NCI-H1436 treated with DMSO at 0.1 percent for 48 hours (cell line): Measurements from ENCODE around the gene ETS1.

ENCODE experiments used
- DNase-seq: peaks from one replicate; lab custom pipeline; 2025; lab: John Stamatoyannopoulos, UW

Gene ETS1

GRCh38 chr11:128518493-128519207 lies 68.7 kb downstream of the ETS1 start:
- no peak for DNase-seq

DNA sequence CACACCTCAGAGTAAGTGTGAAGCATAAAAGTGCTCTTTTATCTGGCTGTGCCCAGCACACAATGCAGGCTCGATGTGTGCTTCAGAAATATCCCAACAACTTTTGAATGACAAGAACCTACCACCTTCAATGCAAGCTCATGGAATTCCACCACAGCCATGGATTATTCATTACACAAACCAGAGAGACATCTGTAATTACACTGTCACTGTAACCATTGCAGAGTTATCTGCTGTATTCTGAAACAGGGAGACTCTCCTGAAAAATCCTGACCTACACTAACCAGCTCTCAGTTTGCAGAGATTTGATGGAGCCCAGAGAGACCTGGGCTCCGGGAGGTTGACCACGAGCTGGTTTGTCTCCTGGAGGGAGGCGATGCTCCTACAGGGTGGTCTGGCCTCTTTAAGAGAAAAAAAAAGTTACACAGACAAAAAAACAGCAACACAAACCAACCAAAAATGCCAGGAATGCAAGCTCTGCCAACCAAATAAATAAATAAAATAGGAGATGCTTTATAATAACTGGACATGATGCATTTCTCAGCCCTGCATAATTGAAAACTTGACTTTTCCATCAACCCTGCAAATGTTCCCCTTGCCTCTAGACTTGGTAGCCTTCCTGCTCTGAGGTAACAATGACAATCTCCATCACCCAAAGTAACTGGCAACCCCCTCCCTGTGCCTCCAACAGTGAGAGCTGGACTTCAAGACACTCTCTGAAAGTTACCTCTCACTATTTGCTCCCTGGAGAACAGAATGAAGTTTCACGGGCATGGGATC lies 69.7 kb downstream of the ETS1 start:
- DNase-seq: no peak

- DNase-seq: no peak
These were observed 70.5 kb downstream of the ETS1 start for GRCh38 chr11:128516886-128517285.

GRCh38 chr11:128515826-128516778 lies 71.3 kb downstream of the ETS1 start:
- DNase-seq: no peak

DNA sequence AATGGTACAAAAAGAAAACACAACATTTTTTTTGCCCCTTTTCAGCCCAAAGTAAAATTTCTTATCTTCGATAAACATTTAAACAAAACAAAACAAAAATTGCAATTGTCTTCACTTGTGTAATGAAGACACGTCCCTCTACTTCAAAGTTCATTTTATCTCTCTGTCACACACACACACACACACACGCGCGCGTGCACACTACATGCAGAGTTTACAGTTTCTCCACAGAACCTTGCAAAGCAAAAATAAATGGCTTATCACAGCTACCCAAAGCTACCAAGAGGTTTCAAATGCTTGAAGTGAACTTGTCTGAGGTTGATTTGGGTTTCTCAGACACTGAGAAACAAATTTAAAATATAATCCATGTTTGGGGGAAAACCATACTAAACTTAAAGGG lies 72.3 kb downstream of the ETS1 start:
- no peak for DNase-seq

DNA sequence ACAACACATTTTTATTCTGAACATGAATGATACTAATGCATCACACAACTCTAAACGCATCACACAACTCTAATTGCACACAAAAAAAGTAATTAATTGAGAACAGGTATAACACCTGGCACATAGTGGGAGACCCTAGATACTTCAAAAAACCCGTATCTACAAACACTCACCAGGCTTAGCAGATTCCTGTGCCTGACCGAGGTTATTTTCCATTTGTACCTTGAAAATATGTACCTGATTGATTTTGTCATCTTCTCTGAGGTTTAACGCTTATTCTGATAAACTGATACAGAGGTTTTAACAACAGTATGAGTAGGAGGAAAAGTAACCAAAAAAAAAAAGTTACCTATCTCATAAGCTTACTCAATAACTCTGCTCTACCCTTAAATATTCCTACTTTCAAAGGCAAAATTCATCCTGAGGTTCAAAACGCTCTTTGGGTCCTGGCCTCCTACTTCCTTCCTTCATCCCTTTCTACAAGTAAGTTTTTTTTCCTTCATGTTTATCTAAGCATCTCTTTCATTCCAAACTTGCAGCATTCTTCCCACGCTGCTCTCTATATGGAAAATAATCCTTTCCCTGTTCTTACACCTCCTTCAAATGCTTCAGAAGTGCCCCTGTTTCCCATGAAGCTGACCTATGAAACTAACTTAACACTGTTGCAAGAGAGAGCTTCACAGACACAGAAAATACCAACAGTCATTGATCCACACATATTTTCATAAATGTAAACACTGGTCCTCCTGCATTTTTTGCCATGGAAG lies 73.3 kb downstream of the ETS1 start:
- DNase-seq: no peak

GRCh38 chr11:128512474-128512996 lies 74.8 kb downstream of the ETS1 start:
- no peak for DNase-seq

DNA sequence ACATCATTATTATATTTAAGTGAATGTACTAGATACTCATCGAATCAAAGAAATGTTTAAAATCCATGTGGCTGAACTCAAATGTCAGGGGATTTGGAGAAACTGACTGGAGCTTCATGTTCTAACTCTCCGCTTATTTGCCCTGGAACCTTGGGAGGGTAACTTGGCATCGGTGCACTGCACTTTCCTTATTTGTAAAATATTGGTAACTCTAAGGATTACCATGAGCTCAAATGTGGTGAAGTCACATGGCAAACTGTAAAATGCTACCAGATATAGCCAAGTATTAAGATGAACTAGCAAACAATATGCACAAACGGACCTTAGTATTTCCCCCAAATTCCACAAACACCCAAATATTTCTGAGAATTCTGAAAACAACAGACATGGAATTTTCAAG lies 75.6 kb downstream of the ETS1 start:
- no peak for DNase-seq

- DNase-seq: no peak
These were observed 77.6 kb downstream of the ETS1 start for GRCh38 chr11:128509621-128510389.

DNA sequence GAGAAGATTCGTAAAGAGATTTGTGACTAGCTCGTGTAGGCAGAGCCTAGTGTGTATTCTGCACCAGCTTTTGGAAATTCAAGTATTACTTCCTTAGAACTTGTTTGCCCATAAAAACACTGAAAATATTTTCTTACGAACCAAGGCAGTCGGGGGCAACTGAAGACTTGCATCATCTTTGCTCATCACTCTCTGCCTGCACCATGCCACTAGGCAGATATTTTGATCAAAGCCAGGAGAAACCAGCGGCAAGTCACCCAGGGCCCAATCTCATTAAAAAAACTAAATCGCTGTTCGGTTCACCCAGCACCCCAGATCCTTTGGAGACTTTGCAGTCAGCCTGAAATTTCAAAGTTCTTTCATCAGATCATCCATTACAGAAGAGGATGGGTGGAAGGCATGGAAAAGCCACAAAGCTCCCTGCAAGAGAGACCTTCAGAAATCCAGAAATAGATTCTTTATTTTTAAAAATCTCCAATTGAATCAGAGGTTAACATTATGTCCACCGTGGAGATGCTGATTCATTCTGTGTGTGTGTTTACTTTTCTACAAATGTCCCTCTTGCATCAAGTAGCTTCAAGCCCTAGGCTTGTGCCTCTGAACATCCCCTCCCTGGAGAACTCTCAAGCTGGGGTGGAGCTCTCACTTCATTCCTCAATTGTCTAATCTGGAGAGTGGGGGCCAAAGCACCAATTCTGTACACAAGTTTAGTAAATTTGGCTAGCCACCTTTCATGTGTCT lies 78.4 kb downstream of the ETS1 start:
- DNase-seq: no peak

- DNase-seq: no peak
These were observed 79.4 kb downstream of the ETS1 start for GRCh38 chr11:128507936-128508335.

- DNase-seq: no peak
These were observed 80.3 kb downstream of the ETS1 start for GRCh38 chr11:128506999-128507611.

DNA sequence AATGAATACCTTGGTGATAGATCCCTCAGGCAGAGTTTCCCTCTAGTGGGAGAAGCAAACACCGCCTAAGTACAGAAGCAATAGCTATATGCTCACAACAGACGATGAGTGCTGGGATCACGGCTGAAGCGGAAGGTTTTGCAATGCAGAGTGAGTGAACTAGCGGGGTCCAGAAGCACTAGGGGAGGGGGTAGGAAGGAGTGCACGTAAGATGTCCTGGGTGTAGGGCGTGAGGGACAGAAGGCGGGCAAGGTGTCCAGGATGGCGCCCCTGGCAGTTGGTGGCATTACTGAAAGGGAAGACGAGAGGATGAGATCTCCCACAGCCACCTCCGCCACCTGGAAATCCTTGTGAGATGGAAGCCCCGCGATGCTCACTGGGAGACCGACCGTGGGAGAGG lies 81.0 kb downstream of the ETS1 start:
- no peak for DNase-seq

- no peak for DNase-seq
These were observed 81.8 kb downstream of the ETS1 start for GRCh38 chr11:128505449-128506065.

- no peak for DNase-seq
These were observed 82.9 kb downstream of the ETS1 start for GRCh38 chr11:128504486-128504885.

DNA sequence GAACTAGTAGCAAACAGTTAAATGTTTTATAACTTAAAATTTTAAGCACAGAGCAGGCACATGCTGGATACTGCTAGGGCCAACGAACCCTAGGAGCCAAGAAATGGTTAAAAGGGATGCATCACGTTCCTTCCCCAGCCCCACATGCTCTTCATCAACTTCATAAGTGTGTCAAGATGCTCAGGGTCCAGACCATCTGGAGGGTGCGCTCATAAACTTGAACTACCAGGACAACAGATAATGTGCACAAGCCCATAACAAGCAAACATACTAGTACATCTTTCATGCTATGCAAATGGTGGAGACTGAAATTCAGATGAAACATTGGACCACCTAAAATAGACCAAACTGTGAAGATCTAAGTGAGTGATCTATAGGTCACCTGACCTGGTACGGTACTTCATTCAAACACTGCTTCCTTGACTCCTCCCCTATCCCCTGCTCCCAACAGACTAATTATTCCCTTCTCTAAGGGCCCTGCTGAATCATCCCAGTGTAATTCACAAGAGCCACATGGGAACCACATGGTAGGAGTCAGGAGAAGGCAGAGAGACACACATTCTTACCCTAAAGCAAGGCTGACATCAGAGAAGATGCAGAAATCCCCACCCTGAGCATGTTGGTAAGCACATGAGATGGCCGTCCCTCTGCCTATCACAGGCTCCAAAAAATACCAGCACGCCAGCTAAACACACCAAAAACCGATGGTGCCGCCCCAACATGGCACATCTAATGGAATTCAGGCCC lies 83.9 kb downstream of the ETS1 start:
- no peak for DNase-seq

- DNase-seq: no peak
These were observed 84.6 kb downstream of the ETS1 start for GRCh38 chr11:128502726-128503125.
